HepG2 (cell line): ENCODE data around the gene FBXW8. TPM values are rescaled to one million over a fixed set of nuclear protein-coding genes. Genes with fewer than 3 reads are reported as not detected.

Experiments used
- CBX2 ChIP-seq, 2 experiments: fragments of 200-600 bp in 1 of 2; sonication (generic); formaldehyde crosslinking in 1 of 2; IDR thresholded peaks; 2 replicates each; pipeline versions ENCODE4 v1.7.0 to v1.8.1; 2018 to 2022; ENCODE audit warnings: low read depth in 2 of 2, low read length in 1 of 2, mild to moderate bottlenecking in 1 of 2, missing genetic modification reagents in 1 of 2
- CENPX ChIP-seq: sonication (generic); formaldehyde crosslinking; IDR thresholded peaks from 2 replicates; pipeline ENCODE4 v1.9.0; 2021; ENCODE audit warnings: mild to moderate bottlenecking, missing genetic modification reagents, moderate library complexity
- JUND ChIP-seq: sonication (generic); formaldehyde crosslinking; IDR thresholded peaks from 2 replicates; pipeline ENCODE4 v1.8.0; 2022; ENCODE audit warnings: mild to moderate bottlenecking, missing genetic modification reagents
- SP1 ChIP-seq, 2 experiments: fragments of 450-650 bp in 1 of 2; sonication (generic) in 1 of 2; formaldehyde crosslinking in 1 of 2; IDR thresholded peaks; 2 replicates each; pipeline versions ENCODE4 v1.4.0 to v1.6.1; 2016 to 2020; ENCODE audit warnings: missing genetic modification reagents in 1 of 2
- SP140L ChIP-seq: sonication (generic); formaldehyde crosslinking; IDR thresholded peaks from 2 replicates; pipeline ENCODE4 v1.4.0; 2020; ENCODE audit warnings: missing genetic modification reagents, borderline replicate concordance
- SPEN ChIP-seq: sonication (generic); formaldehyde crosslinking; IDR thresholded peaks from 2 replicates; pipeline ENCODE4 v1.5.1; 2020; ENCODE audit warnings: low read depth, mild to moderate bottlenecking, missing genetic modification reagents
- ZNF772 ChIP-seq: sonication (generic); formaldehyde crosslinking; IDR thresholded peaks from 2 replicates; pipeline ENCODE4 v1.5.0; 2020; ENCODE audit warnings: mild to moderate bottlenecking, missing genetic modification reagents
- polyA plus RNA-seq, 8 experiments: library from polyadenylated mRNA; depleted of rRNA in 3 of 8; stranded (reverse) in 7 of 8; unstranded in 1 of 8; fragments of >200 nt; fragmentation: Illumina TruSeq in 4 of 8; extraction: Trizol in 4 of 8; gene quantifications; 2 replicates each; pipeline versions ENCODE4 v1.2.1 to v1.2.3, GENCODE V29; 2011 to 2016; ENCODE audit warnings: low read depth in 4 of 8, missing spikeins in 1 of 8, mixed read lengths in 1 of 8; ENCODE audit not compliant: insufficient read depth in 1 of 8
- total RNA-seq, 5 experiments: library from RNA; depleted of rRNA; stranded (reverse); fragments of >200 nt; fragmentation: Illumina TruSeq; extraction: Trizol; gene quantifications; 2 replicates each; pipeline ENCODE4 v1.2.3, GENCODE V29; 2016; ENCODE audit warnings: low read depth in 1 of 5
- TF ChIP-seq, protein P1 (sequence below): sonication (generic); formaldehyde crosslinking; IDR thresholded peaks from 2 replicates; pipeline ENCODE4 v1.4.0; 2020; ENCODE audit warnings: missing genetic modification reagents
- TF ChIP-seq, protein P2 (sequence below): sonication (generic); formaldehyde crosslinking; IDR thresholded peaks from 2 replicates; pipeline ENCODE4 v1.5.0; 2020; ENCODE audit warnings: missing genetic modification reagents
- TF ChIP-seq, protein P3 (sequence below), 2 experiments: sonication (generic) in 1 of 2; formaldehyde crosslinking in 1 of 2; IDR thresholded peaks; 2 replicates each; pipeline versions ENCODE4 v1.4.0 to v1.6.1; 2018 to 2020; ENCODE audit warnings: missing genetic modification reagents in 2 of 2, borderline replicate concordance in 1 of 2, low read depth in 1 of 2, mild to moderate bottlenecking in 1 of 2, missing biosample characterization in 1 of 2
- TF ChIP-seq, protein P4 (sequence below): IDR thresholded peaks from 2 replicates; pipeline ENCODE4 v1.6.1; 2016
- TF ChIP-seq, protein P5 (sequence below): sonication (generic); formaldehyde crosslinking; IDR thresholded peaks from 2 replicates; pipeline ENCODE4 v1.4.0; 2020; ENCODE audit warnings: missing genetic modification reagents
- TF ChIP-seq, protein P6 (sequence below): sonication (generic); formaldehyde crosslinking; conservative IDR thresholded peaks from 2 replicates; pipeline ENCODE4 v1.5.0; 2020; ENCODE audit warnings: missing genetic modification reagents
- TF ChIP-seq, protein P7 (sequence below): sonication (generic); formaldehyde crosslinking; conservative IDR thresholded peaks from 2 replicates; pipeline ENCODE4 v1.4.0; 2020; ENCODE audit warnings: mild to moderate bottlenecking, missing genetic modification reagents, moderate library complexity

The FBXW8 gene
- total and polyA plus RNA-seq, 2 of the 13 experiments (the other 11 are each of a cell fraction or from before 2014, with no cell fraction given): 5.1 to 5.9 TPM

DNA sequence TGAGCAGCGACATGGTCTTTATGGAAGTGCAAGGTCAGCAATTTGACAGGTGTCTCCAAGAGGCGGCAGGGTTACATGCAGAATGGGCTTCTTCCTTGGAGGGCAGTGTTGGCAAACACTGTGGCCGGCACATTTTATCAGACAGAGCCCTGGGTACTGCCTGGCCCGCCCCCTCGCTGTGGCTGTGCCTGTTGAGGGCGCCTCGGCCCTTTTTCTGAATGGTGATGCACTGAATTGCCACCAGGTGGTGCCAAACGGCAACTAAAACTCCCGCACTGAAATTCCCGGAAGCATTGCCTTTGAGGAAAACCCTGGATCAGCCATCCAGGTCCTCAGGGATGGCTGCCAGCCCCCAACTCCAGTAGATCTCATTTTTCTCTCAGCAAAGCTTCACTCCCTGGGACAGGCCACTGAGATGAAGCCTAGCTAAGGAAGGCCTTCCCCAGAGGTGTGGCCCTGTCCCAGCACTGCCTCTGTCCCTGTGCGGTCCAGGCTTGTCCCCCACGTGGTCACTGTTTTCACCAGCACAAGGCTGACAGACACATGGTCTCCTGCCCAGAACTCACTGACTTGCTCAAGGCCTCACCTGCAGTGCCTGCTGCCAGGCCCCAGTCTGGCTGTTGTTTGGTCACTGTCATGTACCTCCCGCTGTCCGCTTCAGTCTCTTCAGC lies 114.9 kb downstream of the FBXW8 start (continued):
- TF ChIP-seq, protein P1, sequence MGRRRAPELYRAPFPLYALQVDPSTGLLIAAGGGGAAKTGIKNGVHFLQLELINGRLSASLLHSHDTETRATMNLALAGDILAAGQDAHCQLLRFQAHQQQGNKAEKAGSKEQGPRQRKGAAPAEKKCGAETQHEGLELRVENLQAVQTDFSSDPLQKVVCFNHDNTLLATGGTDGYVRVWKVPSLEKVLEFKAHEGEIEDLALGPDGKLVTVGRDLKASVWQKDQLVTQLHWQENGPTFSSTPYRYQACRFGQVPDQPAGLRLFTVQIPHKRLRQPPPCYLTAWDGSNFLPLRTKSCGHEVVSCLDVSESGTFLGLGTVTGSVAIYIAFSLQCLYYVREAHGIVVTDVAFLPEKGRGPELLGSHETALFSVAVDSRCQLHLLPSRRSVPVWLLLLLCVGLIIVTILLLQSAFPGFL (CRISPR knock-in tag): no peak
- TF ChIP-seq, protein P2, sequence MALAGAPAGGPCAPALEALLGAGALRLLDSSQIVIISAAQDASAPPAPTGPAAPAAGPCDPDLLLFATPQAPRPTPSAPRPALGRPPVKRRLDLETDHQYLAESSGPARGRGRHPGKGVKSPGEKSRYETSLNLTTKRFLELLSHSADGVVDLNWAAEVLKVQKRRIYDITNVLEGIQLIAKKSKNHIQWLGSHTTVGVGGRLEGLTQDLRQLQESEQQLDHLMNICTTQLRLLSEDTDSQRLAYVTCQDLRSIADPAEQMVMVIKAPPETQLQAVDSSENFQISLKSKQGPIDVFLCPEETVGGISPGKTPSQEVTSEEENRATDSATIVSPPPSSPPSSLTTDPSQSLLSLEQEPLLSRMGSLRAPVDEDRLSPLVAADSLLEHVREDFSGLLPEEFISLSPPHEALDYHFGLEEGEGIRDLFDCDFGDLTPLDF (CRISPR knock-in tag): no peak
- TF ChIP-seq, protein P3, sequence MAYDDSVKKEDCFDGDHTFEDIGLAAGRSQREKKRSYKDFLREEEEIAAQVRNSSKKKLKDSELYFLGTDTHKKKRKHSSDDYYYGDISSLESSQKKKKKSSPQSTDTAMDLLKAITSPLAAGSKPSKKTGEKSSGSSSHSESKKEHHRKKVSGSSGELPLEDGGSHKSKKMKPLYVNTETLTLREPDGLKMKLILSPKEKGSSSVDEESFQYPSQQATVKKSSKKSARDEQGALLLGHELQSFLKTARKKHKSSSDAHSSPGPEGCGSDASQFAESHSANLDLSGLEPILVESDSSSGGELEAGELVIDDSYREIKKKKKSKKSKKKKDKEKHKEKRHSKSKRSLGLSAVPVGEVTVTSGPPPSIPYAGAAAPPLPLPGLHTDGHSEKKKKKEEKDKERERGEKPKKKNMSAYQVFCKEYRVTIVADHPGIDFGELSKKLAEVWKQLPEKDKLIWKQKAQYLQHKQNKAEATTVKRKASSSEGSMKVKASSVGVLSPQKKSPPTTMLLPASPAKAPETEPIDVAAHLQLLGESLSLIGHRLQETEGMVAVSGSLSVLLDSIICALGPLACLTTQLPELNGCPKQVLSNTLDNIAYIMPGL (CRISPR knock-in tag; IDR thresholded peaks at IDR 0.05; ENCODE audit: borderline replicate concordance in 1 of 2, low read depth in 1 of 2): peak; percentile 15 to 34; a peak in 1 of 4 replicates
- no peak for TF ChIP-seq CBX2 (IDR thresholded peaks at IDR 0.05; ENCODE audit: low read depth, low read length)
- no peak for TF ChIP-seq CBX2 (CRISPR knock-in tag; IDR thresholded peaks at IDR 0.05; ENCODE audit: low read depth)
- TF ChIP-seq, protein P4, sequence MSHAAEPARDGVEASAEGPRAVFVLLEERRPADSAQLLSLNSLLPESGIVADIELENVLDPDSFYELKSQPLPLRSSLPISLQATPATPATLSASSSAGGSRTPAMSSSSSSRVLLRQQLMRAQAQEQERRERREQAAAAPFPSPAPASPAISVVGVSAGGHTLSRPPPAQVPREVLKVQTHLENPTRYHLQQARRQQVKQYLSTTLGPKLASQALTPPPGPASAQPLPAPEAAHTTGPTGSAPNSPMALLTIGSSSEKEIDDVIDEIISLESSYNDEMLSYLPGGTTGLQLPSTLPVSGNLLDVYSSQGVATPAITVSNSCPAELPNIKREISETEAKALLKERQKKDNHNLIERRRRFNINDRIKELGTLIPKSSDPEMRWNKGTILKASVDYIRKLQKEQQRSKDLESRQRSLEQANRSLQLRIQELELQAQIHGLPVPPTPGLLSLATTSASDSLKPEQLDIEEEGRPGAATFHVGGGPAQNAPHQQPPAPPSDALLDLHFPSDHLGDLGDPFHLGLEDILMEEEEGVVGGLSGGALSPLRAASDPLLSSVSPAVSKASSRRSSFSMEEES (CRISPR knock-in tag): no peak
- TF ChIP-seq, protein P5, sequence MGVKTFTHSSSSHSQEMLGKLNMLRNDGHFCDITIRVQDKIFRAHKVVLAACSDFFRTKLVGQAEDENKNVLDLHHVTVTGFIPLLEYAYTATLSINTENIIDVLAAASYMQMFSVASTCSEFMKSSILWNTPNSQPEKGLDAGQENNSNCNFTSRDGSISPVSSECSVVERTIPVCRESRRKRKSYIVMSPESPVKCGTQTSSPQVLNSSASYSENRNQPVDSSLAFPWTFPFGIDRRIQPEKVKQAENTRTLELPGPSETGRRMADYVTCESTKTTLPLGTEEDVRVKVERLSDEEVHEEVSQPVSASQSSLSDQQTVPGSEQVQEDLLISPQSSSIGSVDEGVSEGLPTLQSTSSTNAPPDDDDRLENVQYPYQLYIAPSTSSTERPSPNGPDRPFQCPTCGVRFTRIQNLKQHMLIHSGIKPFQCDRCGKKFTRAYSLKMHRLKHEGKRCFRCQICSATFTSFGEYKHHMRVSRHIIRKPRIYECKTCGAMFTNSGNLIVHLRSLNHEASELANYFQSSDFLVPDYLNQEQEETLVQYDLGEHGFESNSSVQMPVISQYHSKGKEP (CRISPR knock-in tag): no peak
- TF ChIP-seq, protein P6, sequence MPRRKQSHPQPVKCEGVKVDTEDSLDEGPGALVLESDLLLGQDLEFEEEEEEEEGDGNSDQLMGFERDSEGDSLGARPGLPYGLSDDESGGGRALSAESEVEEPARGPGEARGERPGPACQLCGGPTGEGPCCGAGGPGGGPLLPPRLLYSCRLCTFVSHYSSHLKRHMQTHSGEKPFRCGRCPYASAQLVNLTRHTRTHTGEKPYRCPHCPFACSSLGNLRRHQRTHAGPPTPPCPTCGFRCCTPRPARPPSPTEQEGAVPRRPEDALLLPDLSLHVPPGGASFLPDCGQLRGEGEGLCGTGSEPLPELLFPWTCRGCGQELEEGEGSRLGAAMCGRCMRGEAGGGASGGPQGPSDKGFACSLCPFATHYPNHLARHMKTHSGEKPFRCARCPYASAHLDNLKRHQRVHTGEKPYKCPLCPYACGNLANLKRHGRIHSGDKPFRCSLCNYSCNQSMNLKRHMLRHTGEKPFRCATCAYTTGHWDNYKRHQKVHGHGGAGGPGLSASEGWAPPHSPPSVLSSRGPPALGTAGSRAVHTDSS (CRISPR knock-in tag): no peak
- TF ChIP-seq ZNF772 (CRISPR knock-in tag): 0 out of 2 replicates have a peak, but pooled peaks have one; percentile 6
- TF ChIP-seq, protein P7, sequence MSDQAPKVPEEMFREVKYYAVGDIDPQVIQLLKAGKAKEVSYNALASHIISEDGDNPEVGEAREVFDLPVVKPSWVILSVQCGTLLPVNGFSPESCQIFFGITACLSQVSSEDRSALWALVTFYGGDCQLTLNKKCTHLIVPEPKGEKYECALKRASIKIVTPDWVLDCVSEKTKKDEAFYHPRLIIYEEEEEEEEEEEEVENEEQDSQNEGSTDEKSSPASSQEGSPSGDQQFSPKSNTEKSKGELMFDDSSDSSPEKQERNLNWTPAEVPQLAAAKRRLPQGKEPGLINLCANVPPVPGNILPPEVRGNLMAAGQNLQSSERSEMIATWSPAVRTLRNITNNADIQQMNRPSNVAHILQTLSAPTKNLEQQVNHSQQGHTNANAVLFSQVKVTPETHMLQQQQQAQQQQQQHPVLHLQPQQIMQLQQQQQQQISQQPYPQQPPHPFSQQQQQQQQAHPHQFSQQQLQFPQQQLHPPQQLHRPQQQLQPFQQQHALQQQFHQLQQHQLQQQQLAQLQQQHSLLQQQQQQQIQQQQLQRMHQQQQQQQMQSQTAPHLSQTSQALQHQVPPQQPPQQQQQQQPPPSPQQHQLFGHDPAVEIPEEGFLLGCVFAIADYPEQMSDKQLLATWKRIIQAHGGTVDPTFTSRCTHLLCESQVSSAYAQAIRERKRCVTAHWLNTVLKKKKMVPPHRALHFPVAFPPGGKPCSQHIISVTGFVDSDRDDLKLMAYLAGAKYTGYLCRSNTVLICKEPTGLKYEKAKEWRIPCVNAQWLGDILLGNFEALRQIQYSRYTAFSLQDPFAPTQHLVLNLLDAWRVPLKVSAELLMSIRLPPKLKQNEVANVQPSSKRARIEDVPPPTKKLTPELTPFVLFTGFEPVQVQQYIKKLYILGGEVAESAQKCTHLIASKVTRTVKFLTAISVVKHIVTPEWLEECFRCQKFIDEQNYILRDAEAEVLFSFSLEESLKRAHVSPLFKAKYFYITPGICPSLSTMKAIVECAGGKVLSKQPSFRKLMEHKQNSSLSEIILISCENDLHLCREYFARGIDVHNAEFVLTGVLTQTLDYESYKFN (CRISPR knock-in tag): no peak
- TF ChIP-seq SP1 (IDR thresholded peaks at IDR 0.05): no peak
- TF ChIP-seq SP1 (CRISPR knock-in tag; IDR thresholded peaks at IDR 0.05): peak; percentile 50; the same call in 1 of the 2 replicates
- TF ChIP-seq SP140L (CRISPR knock-in tag): no peak
- TF ChIP-seq SPEN (CRISPR knock-in tag): no peak
- TF ChIP-seq CENPX (CRISPR knock-in tag): no peak
- no peak for TF ChIP-seq JUND (CRISPR knock-in tag)
